GM12873 (cell line): ENCODE measurements around the gene PCNT.

Experiments
- TF ChIP-seq, protein P1 (sequence below): IDR thresholded peaks from 2 replicates; pipeline ENCODE4 v1.5.1; 2012; ENCODE audit warnings: low read depth, mild to moderate bottlenecking, moderate library complexity, low read length, control low read depth; ENCODE audit not compliant: insufficient read depth; ENCODE audit errors: missing control alignments

PCNT gene

DNA sequence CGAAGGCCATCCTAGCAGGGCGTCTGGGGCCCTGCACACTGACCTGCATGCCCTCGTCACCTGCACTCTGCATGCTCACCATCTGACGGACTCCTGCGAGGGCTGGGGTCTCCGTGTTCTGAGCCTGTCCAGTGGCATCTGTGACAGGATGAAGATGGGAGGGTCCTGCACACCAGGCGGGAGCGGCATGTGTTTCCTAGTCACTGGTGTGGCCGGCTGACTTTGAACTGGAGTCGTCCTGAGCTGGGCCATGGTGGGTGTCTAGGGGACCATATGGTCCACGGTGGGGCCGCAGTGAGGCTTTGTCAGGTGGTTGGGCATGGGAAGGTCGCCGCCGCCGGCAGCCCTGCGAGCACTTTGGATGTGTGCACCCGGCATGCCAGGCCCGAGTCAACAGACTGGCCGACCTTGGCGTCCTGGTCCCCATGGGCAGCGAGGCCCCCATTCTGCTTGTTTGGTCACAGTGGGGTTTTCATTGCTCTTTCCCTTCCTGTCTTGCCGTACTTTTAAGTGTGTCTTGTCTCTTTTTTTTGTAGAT, 118.1 kb downstream of the PCNT start:
- TF ChIP-seq, protein P1, sequence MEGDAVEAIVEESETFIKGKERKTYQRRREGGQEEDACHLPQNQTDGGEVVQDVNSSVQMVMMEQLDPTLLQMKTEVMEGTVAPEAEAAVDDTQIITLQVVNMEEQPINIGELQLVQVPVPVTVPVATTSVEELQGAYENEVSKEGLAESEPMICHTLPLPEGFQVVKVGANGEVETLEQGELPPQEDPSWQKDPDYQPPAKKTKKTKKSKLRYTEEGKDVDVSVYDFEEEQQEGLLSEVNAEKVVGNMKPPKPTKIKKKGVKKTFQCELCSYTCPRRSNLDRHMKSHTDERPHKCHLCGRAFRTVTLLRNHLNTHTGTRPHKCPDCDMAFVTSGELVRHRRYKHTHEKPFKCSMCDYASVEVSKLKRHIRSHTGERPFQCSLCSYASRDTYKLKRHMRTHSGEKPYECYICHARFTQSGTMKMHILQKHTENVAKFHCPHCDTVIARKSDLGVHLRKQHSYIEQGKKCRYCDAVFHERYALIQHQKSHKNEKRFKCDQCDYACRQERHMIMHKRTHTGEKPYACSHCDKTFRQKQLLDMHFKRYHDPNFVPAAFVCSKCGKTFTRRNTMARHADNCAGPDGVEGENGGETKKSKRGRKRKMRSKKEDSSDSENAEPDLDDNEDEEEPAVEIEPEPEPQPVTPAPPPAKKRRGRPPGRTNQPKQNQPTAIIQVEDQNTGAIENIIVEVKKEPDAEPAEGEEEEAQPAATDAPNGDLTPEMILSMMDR: no peak

DNA sequence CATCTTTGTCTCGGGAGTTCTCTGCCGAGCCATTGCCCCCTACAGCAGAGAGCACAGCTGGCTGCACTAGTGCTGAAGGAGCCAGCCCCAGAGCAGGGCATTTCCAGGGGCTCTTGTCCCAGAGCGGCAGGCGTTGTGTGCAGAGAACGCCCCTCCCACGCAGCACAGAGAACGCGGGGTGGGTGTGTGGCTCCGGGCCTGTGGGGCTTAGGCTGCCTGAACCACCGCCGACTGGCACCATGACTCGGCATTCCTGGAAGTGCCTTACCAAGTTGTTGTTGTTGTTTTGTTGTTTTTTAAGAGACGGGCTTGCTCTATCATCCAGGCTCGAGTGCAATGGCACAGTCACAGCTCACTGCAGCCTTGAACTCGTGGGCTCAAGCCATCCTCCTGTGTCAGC, 119.0 kb downstream of the PCNT start:
- TF ChIP-seq, protein P1: no peak

DNA sequence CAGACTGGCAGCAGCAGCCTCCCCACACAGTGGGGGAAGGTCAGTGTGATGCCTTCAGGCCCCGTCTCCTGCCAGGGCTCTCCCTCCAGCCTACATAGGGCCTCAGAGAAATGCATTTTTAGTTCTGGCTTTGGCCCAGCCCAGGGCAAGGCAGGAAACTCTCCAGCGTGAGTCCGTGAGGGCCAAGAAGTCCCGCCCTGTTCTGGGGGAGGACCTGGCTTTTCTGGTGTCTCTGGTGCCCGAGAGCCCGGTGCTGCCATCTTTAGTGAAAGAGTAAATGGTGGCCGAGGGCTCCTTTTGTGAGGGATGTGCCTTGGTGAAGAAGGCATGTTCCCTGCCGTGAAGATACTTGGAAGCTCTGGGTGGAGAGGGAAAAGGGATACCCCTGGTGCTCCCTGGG, 120.0 kb downstream of the PCNT start:
- TF ChIP-seq, protein P1: no peak

DNA sequence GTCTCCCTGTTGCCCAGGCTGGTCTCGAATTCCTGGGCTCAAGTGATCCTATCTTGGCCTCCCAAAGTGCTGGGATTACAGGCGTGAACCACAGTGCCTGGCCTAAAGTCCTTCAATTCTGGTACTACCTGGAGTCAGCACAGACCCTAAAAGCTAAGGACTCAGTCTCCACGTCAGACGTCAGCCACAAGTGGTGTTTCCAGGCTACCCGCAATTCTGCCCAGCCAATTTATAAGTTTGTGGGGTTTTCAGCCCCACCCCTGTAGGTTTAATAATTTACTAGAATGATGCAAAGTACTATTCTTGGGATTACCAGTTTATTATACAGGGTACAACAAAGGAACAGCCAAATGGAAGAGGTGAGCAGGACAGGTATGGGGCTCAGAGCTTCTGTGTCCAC, 124.2 kb downstream of the PCNT start:
- TF ChIP-seq, protein P1: no peak

DNA sequence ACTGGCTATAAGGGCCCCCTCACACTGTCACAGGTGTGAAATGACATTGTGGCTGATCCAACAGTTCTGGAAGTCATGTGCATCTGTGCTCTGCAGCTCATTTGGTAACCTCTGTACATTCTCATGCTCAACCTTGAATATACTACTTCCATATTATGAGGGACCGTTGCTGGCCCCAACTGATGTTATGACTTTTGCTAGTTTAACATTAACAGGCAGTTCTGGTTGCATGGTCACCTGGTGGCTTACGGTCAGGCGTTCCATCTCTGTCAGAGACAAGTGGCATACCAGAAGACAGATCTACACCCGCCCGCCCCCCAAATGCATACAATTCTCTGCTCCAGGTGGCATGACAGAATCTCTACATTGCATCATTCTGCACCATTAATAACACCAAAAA, 128.8 kb downstream of the PCNT start:
- TF ChIP-seq, protein P1: no peak

DNA sequence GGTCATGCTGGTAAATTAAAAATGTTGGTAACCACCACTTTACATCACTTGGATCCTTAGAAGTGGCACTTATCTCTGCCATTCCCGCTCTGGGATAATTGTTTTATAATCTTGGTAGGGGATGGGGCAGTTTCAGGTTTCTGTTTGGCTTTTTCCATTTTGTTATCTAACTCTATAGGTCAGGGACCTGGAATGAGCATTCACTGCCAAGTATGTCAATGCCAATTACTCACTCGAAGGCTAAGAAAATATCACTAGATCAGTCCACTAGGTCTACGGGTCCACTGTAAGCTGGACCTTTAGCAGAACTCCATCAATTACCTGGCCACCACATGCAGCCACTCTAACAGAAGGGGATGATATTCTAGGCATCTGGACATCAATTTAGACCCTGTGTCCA, 130.2 kb downstream of the PCNT start:
- TF ChIP-seq, protein P1: no peak

DNA sequence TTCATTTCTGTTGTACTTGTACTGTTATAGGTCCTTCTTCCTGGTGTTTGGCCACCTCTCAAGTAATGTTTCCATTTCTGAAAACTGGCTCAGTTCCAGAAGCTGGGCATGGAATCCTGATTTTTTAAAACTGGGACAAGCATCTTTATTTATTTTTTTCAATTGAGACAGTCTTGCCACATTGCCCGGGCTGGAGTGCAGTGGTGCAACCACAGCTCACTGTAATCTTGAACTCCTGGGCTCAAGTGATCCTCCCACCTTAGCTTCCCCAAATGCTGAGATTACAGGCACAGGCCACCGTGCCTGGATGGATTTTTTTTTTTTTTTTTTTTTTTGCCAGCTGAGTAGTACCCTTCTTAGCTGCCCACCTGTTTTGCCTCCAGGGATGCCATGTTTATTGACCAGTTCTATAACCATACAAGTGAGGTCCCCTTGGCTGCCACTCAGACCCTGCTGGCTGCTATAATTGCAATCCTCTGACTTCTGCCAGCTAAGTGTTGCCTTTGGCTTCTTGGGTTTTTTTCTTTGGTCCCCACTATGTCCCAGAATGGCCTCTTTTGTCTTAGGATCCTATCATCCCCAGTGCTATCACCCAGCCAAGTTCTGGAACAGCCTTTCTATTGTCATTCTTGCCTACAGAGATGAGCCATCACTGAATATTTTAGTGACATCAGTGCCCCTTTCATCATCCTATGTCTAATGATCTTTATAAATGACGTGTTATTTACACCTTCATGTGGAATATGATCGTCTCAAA, 130.9 kb downstream of the PCNT start:
- TF ChIP-seq, protein P1: no peak
